Smooth muscle cell (in vitro differentiated cells): ENCODE results near the gene HNRNPA3. TPM values are rescaled to one million over a fixed set of nuclear protein-coding genes. Genes with fewer than 3 reads are reported as not detected.

Experiments
- DNase-seq: peaks from one replicate; lab custom pipeline; 2025; ENCODE audit not compliant: unreplicated experiment; lab: John Stamatoyannopoulos, UW
- H2AFZ ChIP-seq: fragments of 200-600 bp; sonication (generic); 2 replicates; pipeline ENCODE4 v1.6.0; 2016; ENCODE audit warnings: antibody characterized with exemption, low read depth, mild to moderate bottlenecking
- H3F3A ChIP-seq: fragments of 200-600 bp; sonication (generic); 2 replicates; pipeline ENCODE4 v1.6.0; 2017; ENCODE audit warnings: antibody characterized with exemption, low read depth
- H3K27ac ChIP-seq: fragments of 200-600 bp; sonication (generic); 2 replicates; pipeline ENCODE4 v1.5.1; 2016; ENCODE audit warnings: low read depth, mild to moderate bottlenecking
- H3K27me3 ChIP-seq: fragments of 200-600 bp; sonication (generic); 2 replicates; pipeline ENCODE4 v1.6.1; 2016; ENCODE audit warnings: low read depth, mild to moderate bottlenecking
- H3K36me3 ChIP-seq: fragments of 200-600 bp; sonication (generic); 2 replicates; pipeline ENCODE4 v1.5.1; 2016; ENCODE audit warnings: low read depth
- H3K4me1 ChIP-seq: fragments of 200-600 bp; sonication (generic); 2 replicates; pipeline ENCODE4 v1.5.1; 2016; ENCODE audit warnings: low read depth
- H3K4me2 ChIP-seq: fragments of 200-600 bp; sonication (generic); 2 replicates; pipeline ENCODE4 v1.6.0; 2016; ENCODE audit warnings: mild to moderate bottlenecking
- H3K4me3 ChIP-seq: fragments of 200-600 bp; sonication (generic); 2 replicates; pipeline ENCODE4 v1.5.1; 2016; ENCODE audit warnings: mild to moderate bottlenecking
- H3K79me2 ChIP-seq: fragments of 200-600 bp; sonication (generic); 2 replicates; pipeline ENCODE4 v1.6.0; 2016; ENCODE audit warnings: low read depth, mild to moderate bottlenecking
- H3K9ac ChIP-seq: fragments of 200-600 bp; sonication (generic); 2 replicates; pipeline ENCODE4 v1.6.0; 2016; ENCODE audit warnings: low read depth
- H3K9me3 ChIP-seq: fragments of 200-600 bp; sonication (generic); replicated peaks from 2 replicates; pipeline ENCODE4 v1.5.1; 2016; ENCODE audit warnings: low read depth
- H4K20me1 ChIP-seq: fragments of 200-600 bp; sonication (generic); 2 replicates; pipeline ENCODE4 v1.6.0; 2016; ENCODE audit warnings: low read depth
- WGBS: methylation state at CpG from one replicate; pipeline ENCODE4 v1.1.7; 2016; ENCODE audit warnings: low lambda C conversion rate; 5-methylcytosine and 5-hydroxymethylcytosine counted together
- polyA plus RNA-seq: library from polyadenylated mRNA; unstranded; fragments of >200 nt; fragmentation: Nextera tagmentation; extraction: Ambion mirVana; gene quantifications from 2 replicates; pipeline ENCODE4 v1.2.1, GENCODE V29; 2016
- total RNA-seq: library from RNA; depleted of rRNA; stranded (reverse); fragments of >200 nt; gene quantifications from 2 replicates; pipeline ENCODE4 v1.2.3, GENCODE V29; 2014
- TF ChIP-seq, protein P1 (sequence below): fragments of 200-600 bp; sonication (generic); IDR thresholded peaks from 2 replicates; pipeline ENCODE4 v1.5.1; 2017; ENCODE audit warnings: borderline replicate concordance, mild to moderate bottlenecking, antibody characterized with exemption; ENCODE audit not compliant: insufficient read depth, poor library complexity, severe bottlenecking

HNRNPA3 gene
- total and polyA plus RNA-seq, 2 experiments from 2014 or later, result 40.3 to 55.8 TPM

DNA sequence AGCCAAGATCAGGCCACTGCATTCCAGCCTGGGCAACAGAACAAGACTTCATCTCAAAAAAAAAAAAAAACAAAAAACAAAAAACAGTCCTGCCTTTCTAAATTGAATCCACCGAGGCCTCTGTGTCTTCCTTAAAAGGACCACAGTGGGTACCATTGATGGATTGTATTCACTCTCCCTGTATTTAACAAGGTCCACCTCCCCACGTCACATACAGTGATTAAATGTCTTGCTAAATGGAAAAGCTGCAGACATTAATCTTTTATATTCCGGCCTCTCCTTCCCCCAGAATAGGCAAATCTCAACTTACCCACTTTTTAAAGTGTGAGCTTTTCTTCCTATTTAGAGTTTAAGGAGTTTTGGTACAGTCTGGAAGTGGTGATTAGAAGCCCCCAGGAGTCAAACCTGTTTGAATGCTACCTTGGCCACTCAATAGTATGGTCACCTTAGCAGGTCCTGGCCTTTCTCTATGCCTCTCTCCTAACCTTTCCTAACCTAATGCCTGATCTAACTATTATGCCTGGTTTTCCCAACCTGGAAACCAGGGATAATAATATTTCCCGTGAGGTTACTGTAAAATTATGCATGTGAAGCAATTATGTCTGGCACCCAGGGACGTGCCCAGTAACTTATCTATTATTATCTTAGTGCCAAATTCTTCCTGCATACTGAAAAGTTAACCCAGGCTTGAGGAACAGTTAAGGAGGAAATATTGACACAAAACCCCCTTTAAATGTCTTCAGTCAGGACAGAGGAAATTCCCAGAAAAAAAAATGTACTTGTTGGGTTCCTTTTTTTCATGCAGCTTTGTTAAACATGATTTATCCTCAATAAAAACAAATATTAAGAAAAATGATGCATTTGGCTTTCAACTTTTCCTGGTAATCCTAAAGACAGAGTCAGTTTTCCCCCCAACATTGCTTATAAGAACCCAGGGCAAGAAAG lies 48.8 kb downstream of the HNRNPA3 start:
- peak overlapping the region; percentile 99 for H3K9ac ChIP-seq
- 40% methylated on average over 5 of the region's 5 CpGs for WGBS
- H2AFZ ChIP-seq, result no peak overlapping the region
- no peaks in the 10 kb centered on the region for H3K27me3 ChIP-seq
- H3K4me2 ChIP-seq, result peak overlapping the region; percentile 97
- peaks cover 68% of the 10 kb centered on the region for H4K20me1 ChIP-seq
- H3K27ac ChIP-seq, result peak overlapping the region; percentile 99
- H3F3A ChIP-seq, result peaks cover 13% of the 10 kb centered on the region
- peaks cover 69% of the 10 kb centered on the region for H3K79me2 ChIP-seq
- no peaks in the 10 kb centered on the region for H3K36me3 ChIP-seq
- TF ChIP-seq, protein P1, sequence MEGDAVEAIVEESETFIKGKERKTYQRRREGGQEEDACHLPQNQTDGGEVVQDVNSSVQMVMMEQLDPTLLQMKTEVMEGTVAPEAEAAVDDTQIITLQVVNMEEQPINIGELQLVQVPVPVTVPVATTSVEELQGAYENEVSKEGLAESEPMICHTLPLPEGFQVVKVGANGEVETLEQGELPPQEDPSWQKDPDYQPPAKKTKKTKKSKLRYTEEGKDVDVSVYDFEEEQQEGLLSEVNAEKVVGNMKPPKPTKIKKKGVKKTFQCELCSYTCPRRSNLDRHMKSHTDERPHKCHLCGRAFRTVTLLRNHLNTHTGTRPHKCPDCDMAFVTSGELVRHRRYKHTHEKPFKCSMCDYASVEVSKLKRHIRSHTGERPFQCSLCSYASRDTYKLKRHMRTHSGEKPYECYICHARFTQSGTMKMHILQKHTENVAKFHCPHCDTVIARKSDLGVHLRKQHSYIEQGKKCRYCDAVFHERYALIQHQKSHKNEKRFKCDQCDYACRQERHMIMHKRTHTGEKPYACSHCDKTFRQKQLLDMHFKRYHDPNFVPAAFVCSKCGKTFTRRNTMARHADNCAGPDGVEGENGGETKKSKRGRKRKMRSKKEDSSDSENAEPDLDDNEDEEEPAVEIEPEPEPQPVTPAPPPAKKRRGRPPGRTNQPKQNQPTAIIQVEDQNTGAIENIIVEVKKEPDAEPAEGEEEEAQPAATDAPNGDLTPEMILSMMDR, result no peak
- peak overlapping the region; percentile 91 for H3K4me3 ChIP-seq
- no peaks in the 10 kb centered on the region for H3K9me3 ChIP-seq
- no peak for DNase-seq
- peaks cover 27% of the 10 kb centered on the region for H3K4me1 ChIP-seq

DNA sequence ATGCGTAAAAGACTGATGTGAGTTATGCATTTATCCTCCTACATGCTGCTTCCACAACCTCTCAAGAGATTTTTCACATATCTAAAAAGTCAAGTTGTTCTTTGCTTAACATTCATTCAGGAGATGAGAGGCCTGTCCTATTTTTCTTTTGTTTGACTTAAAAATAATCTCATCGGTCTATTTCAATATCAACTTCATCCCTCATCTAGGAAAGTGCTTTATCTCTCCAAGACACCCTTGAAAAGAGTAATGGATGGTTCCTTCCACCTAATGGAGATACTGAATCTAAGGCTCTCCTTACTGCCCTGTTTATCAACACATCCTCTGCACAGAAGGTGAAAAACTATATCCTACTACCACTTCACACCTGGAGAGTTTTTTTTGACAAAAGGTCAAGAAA lies 49.5 kb downstream of the HNRNPA3 start:
- peak overlapping the region; percentile 97 for H3K4me2 ChIP-seq
- H3K9ac ChIP-seq, result peak overlapping the region; percentile 99

DNA sequence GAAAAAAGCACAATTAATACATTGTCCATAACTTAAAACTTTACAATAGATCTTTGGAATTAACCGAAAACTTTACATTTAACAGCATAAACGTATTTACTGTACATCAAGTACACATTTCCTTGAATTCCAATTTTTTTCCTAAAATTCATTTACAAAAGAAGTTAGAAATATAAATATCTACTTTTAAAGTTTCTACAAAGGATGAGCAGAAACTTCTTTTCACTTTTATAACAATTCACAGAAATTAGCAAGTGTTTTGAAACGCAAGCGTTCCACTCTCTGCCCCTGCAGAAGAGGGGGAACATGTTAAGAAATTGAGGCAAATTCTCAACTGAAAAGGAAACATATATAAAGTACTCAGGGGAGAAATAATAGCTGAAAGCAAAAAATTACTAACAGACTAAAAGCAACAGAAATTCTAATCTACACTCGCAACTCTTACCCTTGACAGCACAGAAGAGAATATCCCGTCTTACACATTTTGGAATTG lies 50.4 kb downstream of the HNRNPA3 start:
- DNase-seq, result no peak
- Histone ChIP-seq H3K27ac (peak overlapping the region; percentile 99), H3F3A (peaks cover 13% of the 10 kb centered on the region), H3K79me2 (peaks cover 53% of the 10 kb centered on the region), H4K20me1 (peaks cover 52% of the 10 kb centered on the region), H3K4me2 (peak overlapping the region; percentile 97), H3K9ac (peak overlapping the region; percentile 99), H2AFZ (no peak overlapping the region), H3K4me3 (peak overlapping the region; percentile 91), H3K4me1 (peaks cover 30% of the 10 kb centered on the region), H3K9me3 (no peaks in the 10 kb centered on the region), H3K27me3 (no peaks in the 10 kb centered on the region), H3K36me3 (no peaks in the 10 kb centered on the region)
- TF ChIP-seq, protein P1, result no peak
- 10% methylated on average over 6 of the region's 6 CpGs for WGBS

More for the DNA sequence above, 49.5 kb downstream of the HNRNPA3 start:
- no peaks in the 10 kb centered on the region for H3K9me3 ChIP-seq
- H3K4me1 ChIP-seq, result peaks cover 30% of the 10 kb centered on the region
- H3K4me3 ChIP-seq, result peak overlapping the region; percentile 91
- peaks cover 62% of the 10 kb centered on the region for H3K79me2 ChIP-seq
- peaks cover 13% of the 10 kb centered on the region for H3F3A ChIP-seq
- no peaks in the 10 kb centered on the region for H3K36me3 ChIP-seq
- no peak for DNase-seq
- peak overlapping the region; percentile 99 for H3K27ac ChIP-seq
- no peak overlapping the region for H2AFZ ChIP-seq
- WGBS, result 61% methylated on average over 2 of the region's 2 CpGs
- peaks cover 61% of the 10 kb centered on the region for H4K20me1 ChIP-seq
- TF ChIP-seq, protein P1, result no peak
- no peaks in the 10 kb centered on the region for H3K27me3 ChIP-seq
